HG02759 (cell line): ENCODE measurements around the gene TMOD2.
"Not testable (repeated sequence)": the region's sequence is repeated elsewhere in the genome, so short reads cannot be mapped to it uniquely, and the experiment has no call there.

ENCODE experiments used
- ATAC-seq: cut with Tn5 transposase; IDR thresholded peaks from one replicate; pipeline ENCODE4 v1.9.1; 2021; ENCODE audit warnings: mild to moderate bottlenecking, moderate library complexity; ENCODE audit not compliant: unreplicated experiment

The TMOD2 gene

GRCh38 chr15:51768018-51768417 lies 16.6 kb downstream of the TMOD2 start:
- ATAC-seq = no peak

- ATAC-seq = no peak
These were observed 19.5 kb downstream of the TMOD2 start for GRCh38 chr15:51770902-51771301.

GRCh38 chr15:51771773-51772172 lies 20.4 kb downstream of the TMOD2 start:
- ATAC-seq = no peak

- ATAC-seq = no peak
These were observed 23.5 kb downstream of the TMOD2 start for GRCh38 chr15:51774916-51775315.

- ATAC-seq = no peak
These were observed 24.8 kb downstream of the TMOD2 start for GRCh38 chr15:51775967-51776816.

GRCh38 chr15:51776952-51777569 lies 25.7 kb downstream of the TMOD2 start:
- no peak for ATAC-seq

GRCh38 chr15:51780636-51781035 lies 29.2 kb downstream of the TMOD2 start:
- ATAC-seq = no peak

GRCh38 chr15:51781506-51781905 lies 30.1 kb downstream of the TMOD2 start:
- ATAC-seq = no peak

GRCh38 chr15:51782357-51782896 lies 31.0 kb downstream of the TMOD2 start:
- no peak for ATAC-seq

- ATAC-seq = no peak
These were observed 32.6 kb downstream of the TMOD2 start for GRCh38 chr15:51783967-51784366.

- ATAC-seq = not testable (repeated sequence)
These were observed 35.7 kb downstream of the TMOD2 start for GRCh38 chr15:51787130-51787529.

GRCh38 chr15:51792474-51792873 lies 41.1 kb downstream of the TMOD2 start:
- ATAC-seq = not testable (repeated sequence)

GRCh38 chr15:51793521-51794305 lies 42.3 kb downstream of the TMOD2 start:
- no peak for ATAC-seq

GRCh38 chr15:51796847-51797401 lies 45.5 kb downstream of the TMOD2 start:
- ATAC-seq = no peak

- no peak for ATAC-seq
These were observed 46.9 kb downstream of the TMOD2 start for GRCh38 chr15:51798281-51798680.

- no peak for ATAC-seq
These were observed 48.2 kb downstream of the TMOD2 start for GRCh38 chr15:51799282-51800252.

GRCh38 chr15:51801391-51801835 lies 50.0 kb downstream of the TMOD2 start:
- peak; percentile 53 for ATAC-seq

- ATAC-seq = no peak
These were observed 51.2 kb downstream of the TMOD2 start for GRCh38 chr15:51802593-51802992.

- ATAC-seq = no peak
These were observed 52.6 kb downstream of the TMOD2 start for GRCh38 chr15:51803965-51804364.

- ATAC-seq = no peak
These were observed 54.7 kb downstream of the TMOD2 start for GRCh38 chr15:51806123-51806522.
